ENCODE data around the gene NEK3. TPM values are rescaled to one million over a fixed set of nuclear protein-coding genes. Genes with fewer than 3 reads are reported as not detected.
"Not testable (repeated sequence)": the region's sequence is repeated elsewhere in the genome, so short reads cannot be mapped to it uniquely, and the experiment has no call there.

Gene NEK3
- polyA plus RNA-seq, 4 donors, result 22.1 to 32.5 (median 27.4) TPM

- peak; percentile 65 to 79 (median 70) for DNase-seq (ENCODE audit: low read depth in 4 of 4, low spot score in 3 of 4)
These were observed 31.4 kb downstream of the NEK3 start for GRCh38 chr13:52127783-52128702.

- DNase-seq (ENCODE audit: low read depth in 4 of 4, low spot score in 3 of 4), result no peak
These were observed 32.0 kb downstream of the NEK3 start for GRCh38 chr13:52127378-52127777.

GRCh38 chr13:52125547-52125946 is 33.9 kb downstream of the NEK3 start:
- DNase-seq (ENCODE audit: low read depth in 4 of 4, low spot score in 3 of 4), result no peak

- no peak for DNase-seq (ENCODE audit: low read depth in 4 of 4, low spot score in 3 of 4)
These were observed 40.8 kb downstream of the NEK3 start for GRCh38 chr13:52118595-52118994.

- DNase-seq (ENCODE audit: low read depth in 4 of 4, low spot score in 3 of 4), result no peak
These were observed 41.3 kb downstream of the NEK3 start for GRCh38 chr13:52118095-52118494.

GRCh38 chr13:52112591-52112990 is 46.8 kb downstream of the NEK3 start:
- DNase-seq (ENCODE audit: low read depth in 4 of 4, low spot score in 3 of 4), result no peak

GRCh38 chr13:52109116-52109670 is 50.2 kb downstream of the NEK3 start:
- DNase-seq (ENCODE audit: low read depth in 4 of 4, low spot score in 3 of 4), result peak in 3 of 4 donors; percentile 25 to 67 (median 47)

GRCh38 chr13:52105841-52106240 is 53.6 kb downstream of the NEK3 start:
- no peak for DNase-seq (ENCODE audit: low read depth in 4 of 4, low spot score in 3 of 4)

GRCh38 chr13:52104624-52105023 is 54.8 kb downstream of the NEK3 start:
- DNase-seq (ENCODE audit: low read depth in 4 of 4, low spot score in 3 of 4), result no peak

- DNase-seq (ENCODE audit: low read depth in 4 of 4, low spot score in 3 of 4), result no peak
These were observed 56.0 kb downstream of the NEK3 start for GRCh38 chr13:52103386-52103785.

GRCh38 chr13:52102423-52102822 is 57.0 kb downstream of the NEK3 start:
- DNase-seq (ENCODE audit: low read depth in 4 of 4, low spot score in 3 of 4), result not testable (repeated sequence)

- DNase-seq (ENCODE audit: low read depth in 4 of 4, low spot score in 3 of 4), result no peak
These were observed 62.2 kb downstream of the NEK3 start for GRCh38 chr13:52097197-52097596.

- DNase-seq (ENCODE audit: low read depth in 4 of 4, low spot score in 3 of 4), result no peak
These were observed 62.6 kb downstream of the NEK3 start for GRCh38 chr13:52096748-52097147.

- DNase-seq (ENCODE audit: low read depth in 4 of 4, low spot score in 3 of 4), result no peak
These were observed 63.3 kb downstream of the NEK3 start for GRCh38 chr13:52096062-52096461.

- DNase-seq (ENCODE audit: low read depth in 4 of 4, low spot score in 3 of 4), result no peak
These were observed 67.3 kb downstream of the NEK3 start for GRCh38 chr13:52092087-52092486.

- no peak for DNase-seq (ENCODE audit: low read depth in 4 of 4, low spot score in 3 of 4)
These were observed 67.9 kb downstream of the NEK3 start for GRCh38 chr13:52091473-52091872.

GRCh38 chr13:52085421-52085820 is 74.0 kb downstream of the NEK3 start:
- no peak for DNase-seq (ENCODE audit: low read depth in 4 of 4, low spot score in 3 of 4)

GRCh38 chr13:52084981-52085380 is 74.4 kb downstream of the NEK3 start:
- DNase-seq (ENCODE audit: low read depth in 4 of 4, low spot score in 3 of 4), result not testable (repeated sequence)

Data from right renal pelvis (tissue), 4 donors.